Measurements from ENCODE around the gene EEF1AKMT2.

DNA sequence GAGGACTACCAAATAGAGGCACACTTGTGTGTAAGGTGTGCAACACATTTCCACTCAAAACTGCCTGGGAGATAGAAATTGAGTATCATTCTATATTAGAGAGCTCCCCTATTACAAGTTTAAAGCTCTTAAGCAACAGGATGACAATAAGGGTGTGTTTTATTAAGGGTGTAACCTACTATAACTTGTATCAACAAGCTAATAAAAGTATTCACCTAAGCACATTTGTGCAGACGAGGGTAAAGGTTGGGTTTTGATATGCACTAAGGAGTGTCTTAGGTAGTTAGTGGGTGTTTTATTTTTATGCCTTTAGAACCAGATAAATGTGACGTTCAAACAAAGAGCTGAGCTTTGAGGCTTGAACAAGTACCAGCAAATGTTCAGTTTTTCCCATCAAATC lies 44.7 kb downstream of the EEF1AKMT2 start:
- TF ChIP-seq CTCF (IDR thresholded peaks at IDR 0.05) (no peak), POLR2A (IDR thresholded peaks at IDR 0.05) (no peak), POLR2AphosphoS5 (IDR thresholded peaks at IDR 0.05; ENCODE audit: insufficient read depth in 1 of 2, low read depth in 1 of 2) (peak in 1 of 2 donors; percentile 58)

Measured in vagina (tissue), 2 donors.